ENCODE results near the gene DZIP1L. TPM values are rescaled to one million over a fixed set of nuclear protein-coding genes. Genes with fewer than 3 reads are reported as not detected.

The DZIP1L gene
- total RNA-seq, 1 experiment from 2014 or later: 10.4 TPM

DNA sequence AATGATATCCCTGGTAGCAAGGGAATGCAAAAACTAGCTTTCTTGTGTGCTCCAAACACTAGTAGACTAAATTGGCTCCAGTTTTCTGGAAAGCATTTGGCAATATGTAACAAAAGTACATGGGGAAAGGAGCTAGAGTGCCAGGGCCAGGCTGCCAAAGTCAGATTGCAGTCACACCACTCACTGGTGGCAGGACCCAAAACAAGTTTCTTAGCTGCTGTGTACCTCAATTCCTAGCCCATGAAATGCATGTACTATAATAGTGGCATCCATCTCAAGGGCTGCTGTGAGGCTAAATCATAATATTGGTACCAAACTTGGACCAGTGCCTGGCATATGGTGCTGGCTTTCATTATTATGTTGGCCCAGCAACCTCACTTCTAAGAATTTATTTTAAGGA lies 56.1 kb downstream of the DZIP1L start:
- no peak overlapping the region for H3K4ac ChIP-seq (ENCODE audit: low read depth, low read length)

More for the DNA sequence above, 56.1 kb downstream of the DZIP1L start:
- H4K5ac ChIP-seq (ENCODE audit: insufficient read length, low read depth, low read length): no peak overlapping the region
- H3K23me2 ChIP-seq (ENCODE audit: insufficient read length, low read depth, low read length, poor library complexity, severe bottlenecking): no peaks in the 10 kb centered on the region
- no peak overlapping the region for H2AFZ ChIP-seq (ENCODE audit: low read length)
- H3K4me1 ChIP-seq (ENCODE audit: insufficient read depth, low read length): no peaks in the 10 kb centered on the region
- H3K14ac ChIP-seq (ENCODE audit: insufficient read depth, low read length): no peak overlapping the region
- H2BK20ac ChIP-seq (ENCODE audit: low read depth, low read length, poor library complexity, severe bottlenecking): no peak overlapping the region
- H3K23ac ChIP-seq (ENCODE audit: insufficient read length, low read depth, low read length): no peak overlapping the region
- no peaks in the 10 kb centered on the region for H3K79me2 ChIP-seq (ENCODE audit: insufficient read depth, low read length)
- H2AK5ac ChIP-seq (ENCODE audit: insufficient read length, low read length): no peak overlapping the region
- no peak overlapping the region for H4K8ac ChIP-seq (replicated peaks; ENCODE audit: insufficient read length, low read depth, low read length)
- no peak overlapping the region for H2BK5ac ChIP-seq (ENCODE audit: insufficient read length, low read length)
- H2BK15ac ChIP-seq (ENCODE audit: low read depth, low read length): no peak overlapping the region
- peaks cover 6 to 9% of the 10 kb centered on the region in 2 experiments for H3K4me1 Mint-ChIP-seq
- H3T11ph ChIP-seq (ENCODE audit: low read length): no peak overlapping the region
- no peaks in the 10 kb centered on the region for H4K20me1 ChIP-seq (ENCODE audit: control insufficient read depth, insufficient read depth, insufficient read length)
- H4K91ac ChIP-seq (ENCODE audit: insufficient read length, low read depth, low read length): no peak overlapping the region
- H3K18ac ChIP-seq (ENCODE audit: insufficient read length, low read depth, low read length): no peak overlapping the region
- H3K27ac Mint-ChIP-seq: no peak overlapping the region
- no peak overlapping the region for H2BK120ac ChIP-seq (ENCODE audit: low read depth, low read length, poor library complexity, severe bottlenecking)
- no peak overlapping the region for H3K4me3 Mint-ChIP-seq
- no peaks in the 10 kb centered on the region for H3K9me3 Mint-ChIP-seq
- peaks cover 21 to 32% (median 30%) of the 10 kb centered on the region in 3 experiments; a peak in 6 of 7 replicates for H3K36me3 Mint-ChIP-seq (ENCODE audit: insufficient read depth in 1 of 3, low read depth in 3 of 3)
- H3K27me3 Mint-ChIP-seq (ENCODE audit: low read depth): no peaks in the 10 kb centered on the region
- H3K27ac ChIP-seq (ENCODE audit: insufficient read length, low read depth, low read length): no peak overlapping the region
- H3K9ac ChIP-seq (ENCODE audit: extremely low read depth, insufficient read length, low read length): no peak overlapping the region
- TF ChIP-seq, protein P1, sequence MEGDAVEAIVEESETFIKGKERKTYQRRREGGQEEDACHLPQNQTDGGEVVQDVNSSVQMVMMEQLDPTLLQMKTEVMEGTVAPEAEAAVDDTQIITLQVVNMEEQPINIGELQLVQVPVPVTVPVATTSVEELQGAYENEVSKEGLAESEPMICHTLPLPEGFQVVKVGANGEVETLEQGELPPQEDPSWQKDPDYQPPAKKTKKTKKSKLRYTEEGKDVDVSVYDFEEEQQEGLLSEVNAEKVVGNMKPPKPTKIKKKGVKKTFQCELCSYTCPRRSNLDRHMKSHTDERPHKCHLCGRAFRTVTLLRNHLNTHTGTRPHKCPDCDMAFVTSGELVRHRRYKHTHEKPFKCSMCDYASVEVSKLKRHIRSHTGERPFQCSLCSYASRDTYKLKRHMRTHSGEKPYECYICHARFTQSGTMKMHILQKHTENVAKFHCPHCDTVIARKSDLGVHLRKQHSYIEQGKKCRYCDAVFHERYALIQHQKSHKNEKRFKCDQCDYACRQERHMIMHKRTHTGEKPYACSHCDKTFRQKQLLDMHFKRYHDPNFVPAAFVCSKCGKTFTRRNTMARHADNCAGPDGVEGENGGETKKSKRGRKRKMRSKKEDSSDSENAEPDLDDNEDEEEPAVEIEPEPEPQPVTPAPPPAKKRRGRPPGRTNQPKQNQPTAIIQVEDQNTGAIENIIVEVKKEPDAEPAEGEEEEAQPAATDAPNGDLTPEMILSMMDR (conservative IDR thresholded peaks at IDR 0.05): no peak
- no peaks in the 10 kb centered on the region for H3K27me3 ChIP-seq (ENCODE audit: insufficient read depth, low read length)
- DNase-seq: no peak
- H3K79me1 ChIP-seq (ENCODE audit: insufficient read depth, low read depth, low read length, poor library complexity, severe bottlenecking): no peaks in the 10 kb centered on the region
- no peaks in the 10 kb centered on the region for H3K9me3 ChIP-seq (ENCODE audit: control insufficient read depth, low read depth, low read length)
- H2BK12ac ChIP-seq (ENCODE audit: insufficient read length, low read depth, low read length): no peak overlapping the region
- no peak overlapping the region for H3K4me2 ChIP-seq (ENCODE audit: insufficient read depth, insufficient read length, low read length)
- no peak overlapping the region for H3K56ac ChIP-seq (ENCODE audit: insufficient read length, low read depth, low read length)
